GM19463 (cell line): ENCODE data around the gene HOATZ.

Experiments
- ATAC-seq: cut with Tn5 transposase; IDR thresholded peaks from one replicate; pipeline ENCODE4 v1.9.1; 2021; ENCODE audit warnings: mild to moderate bottlenecking, moderate library complexity; ENCODE audit not compliant: unreplicated experiment

HOATZ gene

DNA sequence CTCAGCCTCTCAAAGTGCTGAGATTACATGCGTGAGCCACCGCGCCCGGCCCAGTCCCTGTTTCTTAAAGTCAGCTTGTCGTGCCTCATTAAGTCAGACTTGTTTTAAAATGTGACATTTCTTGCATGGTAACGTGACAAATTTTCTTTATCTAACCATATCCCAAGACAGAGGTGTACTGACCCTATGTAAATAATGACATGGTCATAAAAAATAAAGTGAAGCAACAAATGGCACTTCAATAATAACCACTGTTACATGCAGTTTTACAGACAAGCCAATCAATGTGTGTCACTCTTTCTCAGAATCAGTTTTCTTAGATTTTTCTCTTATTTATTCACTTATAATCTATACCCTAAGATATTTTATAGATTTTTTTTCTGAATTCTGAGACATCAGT lies 61.2 kb downstream of the HOATZ start:
- no peak for ATAC-seq

GRCh38 chr11:111577821-111578220 lies 63.2 kb downstream of the HOATZ start:
- no peak for ATAC-seq

DNA sequence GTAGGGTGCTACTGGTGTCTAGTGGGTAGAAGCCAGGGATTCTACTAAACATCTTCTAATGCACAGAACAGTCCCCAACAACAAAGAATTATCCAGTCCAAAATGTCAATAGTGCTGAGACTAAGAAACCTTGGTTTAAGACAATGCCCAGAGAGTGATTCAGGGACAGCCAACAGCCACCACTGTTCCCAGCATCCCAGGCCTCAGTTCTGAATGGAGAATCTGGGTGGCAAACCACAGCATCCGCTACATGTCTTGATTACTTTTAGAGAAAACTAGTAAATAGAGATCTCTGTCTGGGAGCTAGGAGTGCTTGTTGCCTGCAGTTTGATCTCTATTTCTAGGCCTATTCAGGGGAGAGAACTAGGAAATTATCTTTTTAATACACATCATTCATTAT lies 66.8 kb downstream of the HOATZ start:
- ATAC-seq: no peak

- ATAC-seq: no peak
These were observed 67.6 kb downstream of the HOATZ start for GRCh38 chr11:111582163-111582562.

DNA sequence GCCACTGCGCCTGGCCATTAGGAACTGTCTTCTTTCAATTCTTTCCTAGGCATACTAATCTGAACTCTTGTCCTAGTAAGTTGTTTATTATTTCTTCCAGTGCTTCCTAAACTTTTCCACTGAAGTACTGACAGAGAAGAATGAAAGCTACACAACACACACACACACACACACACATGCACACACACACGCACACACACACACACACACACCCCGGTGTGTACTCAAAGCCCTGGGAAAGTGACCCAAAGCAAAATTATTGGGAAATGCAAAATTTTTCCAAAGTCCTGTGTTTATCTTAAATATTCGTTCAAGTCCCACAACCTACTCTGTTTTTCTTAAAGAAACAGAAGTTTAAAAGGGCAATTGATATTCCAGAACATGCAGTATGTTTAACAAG lies 68.3 kb downstream of the HOATZ start:
- no peak for ATAC-seq

DNA sequence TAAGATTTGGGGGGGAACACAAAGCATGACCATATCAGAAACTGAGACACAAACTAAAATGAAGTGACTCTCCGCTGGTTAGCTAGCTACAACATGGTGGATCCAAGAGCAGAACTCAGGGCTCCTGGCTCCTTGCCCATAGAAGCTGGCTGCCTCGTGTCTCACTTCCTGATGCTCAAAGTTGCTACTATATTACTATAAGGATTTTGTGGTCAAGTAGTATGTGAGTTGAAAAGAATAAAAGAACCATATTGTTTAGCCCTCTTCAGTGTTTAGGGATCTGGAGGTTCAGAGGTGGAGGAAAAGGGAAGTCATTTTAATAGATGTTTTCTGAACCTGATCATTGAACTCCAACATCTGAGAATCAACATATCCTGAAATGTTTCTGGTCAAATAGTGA lies 70.8 kb downstream of the HOATZ start:
- ATAC-seq: no peak

- no peak for ATAC-seq
These were observed 71.8 kb downstream of the HOATZ start for GRCh38 chr11:111586388-111586831.
